ENCODE results near the gene TSC1.
"Not testable (repeated sequence)": the region's sequence is repeated elsewhere in the genome, so short reads cannot be mapped to it uniquely, and the experiment has no call there.

The TSC1 gene

GRCh38 chr9:132944294-132945185, at the start of gene TSC1:
TSC1 (minus strand) TSS chr9:132944616; CDS start chr9:132928872, 15,744 bp downstream.
- DNase-seq (ENCODE audit: low read depth in 4 of 4, low spot score in 1 of 4), result peak; percentile 95 to 99 (median 97)

DNA sequence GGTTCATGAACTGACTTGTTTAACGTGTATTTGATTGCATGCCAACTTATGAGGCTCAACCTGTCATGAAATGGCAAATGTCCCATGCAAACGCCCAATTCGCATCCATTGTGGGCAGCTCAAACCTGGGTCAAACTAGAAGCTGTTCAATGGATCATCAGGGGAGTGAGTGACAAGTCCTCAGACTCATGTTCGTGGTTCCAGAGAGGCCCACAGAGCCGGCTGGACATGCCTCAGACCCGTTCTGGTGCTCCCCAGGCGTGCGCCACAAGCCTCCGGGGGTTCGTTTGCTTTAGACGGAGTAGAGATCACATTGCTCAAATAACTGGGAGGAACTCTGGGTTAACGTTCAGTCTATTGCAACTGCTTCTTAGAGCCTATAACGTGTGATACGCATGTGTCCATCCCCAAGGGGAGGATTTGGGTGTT, 49.1 kb upstream of the TSC1 start:
- no peak for DNase-seq (ENCODE audit: low read depth in 4 of 4, low spot score in 1 of 4)

- no peak for DNase-seq (ENCODE audit: low read depth in 4 of 4, low spot score in 1 of 4)
Observed at GRCh38 chr9:132991351-132992300, 47.2 kb upstream of the TSC1 start.

DNA sequence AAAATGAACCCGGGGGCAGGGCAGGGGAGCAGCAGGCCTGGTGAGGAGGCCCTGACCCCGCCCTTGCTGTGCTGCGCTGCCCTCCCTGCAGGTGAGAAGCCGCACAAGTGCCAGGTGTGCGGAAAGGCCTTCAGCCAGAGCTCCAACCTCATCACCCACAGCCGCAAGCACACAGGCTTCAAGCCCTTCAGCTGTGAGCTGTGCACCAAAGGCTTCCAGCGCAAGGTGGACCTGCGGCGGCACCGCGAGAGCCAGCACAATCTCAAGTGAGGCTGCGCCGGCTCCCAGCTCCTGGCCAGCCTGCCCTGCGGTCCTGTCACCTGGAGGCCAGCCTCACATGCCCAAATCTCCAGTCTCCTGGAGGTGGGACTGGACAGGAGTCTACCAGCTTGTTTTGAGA, 46.4 kb upstream of the TSC1 start:
- DNase-seq (ENCODE audit: low read depth in 4 of 4, low spot score in 1 of 4), result no peak

DNA sequence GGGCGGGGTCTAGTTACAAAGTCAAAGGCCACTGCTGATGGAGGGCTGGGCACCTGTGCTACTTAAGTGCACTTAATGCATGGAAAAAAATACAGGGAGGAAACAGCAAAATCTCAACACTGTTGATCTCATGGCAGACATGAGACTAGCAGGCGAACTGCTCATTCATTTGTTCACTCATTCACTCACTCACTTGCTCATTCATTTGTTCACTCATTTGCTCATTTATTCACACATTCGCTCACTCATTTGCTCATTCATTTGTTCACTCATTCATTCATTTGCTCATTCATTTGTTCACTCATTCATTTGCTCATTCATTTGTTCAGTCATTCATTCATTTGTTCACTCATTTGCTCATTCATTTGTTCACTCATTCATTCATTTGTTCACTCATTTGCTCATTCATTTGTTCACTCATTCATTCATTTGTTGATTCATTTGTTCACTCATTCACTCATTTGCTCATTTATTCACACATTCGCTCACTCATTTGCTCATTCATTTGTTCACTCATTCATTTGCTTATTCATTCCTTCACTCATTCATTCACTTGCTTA, 45.7 kb upstream of the TSC1 start:
- DNase-seq (ENCODE audit: low read depth in 4 of 4, low spot score in 1 of 4), result not testable (repeated sequence)

DNA sequence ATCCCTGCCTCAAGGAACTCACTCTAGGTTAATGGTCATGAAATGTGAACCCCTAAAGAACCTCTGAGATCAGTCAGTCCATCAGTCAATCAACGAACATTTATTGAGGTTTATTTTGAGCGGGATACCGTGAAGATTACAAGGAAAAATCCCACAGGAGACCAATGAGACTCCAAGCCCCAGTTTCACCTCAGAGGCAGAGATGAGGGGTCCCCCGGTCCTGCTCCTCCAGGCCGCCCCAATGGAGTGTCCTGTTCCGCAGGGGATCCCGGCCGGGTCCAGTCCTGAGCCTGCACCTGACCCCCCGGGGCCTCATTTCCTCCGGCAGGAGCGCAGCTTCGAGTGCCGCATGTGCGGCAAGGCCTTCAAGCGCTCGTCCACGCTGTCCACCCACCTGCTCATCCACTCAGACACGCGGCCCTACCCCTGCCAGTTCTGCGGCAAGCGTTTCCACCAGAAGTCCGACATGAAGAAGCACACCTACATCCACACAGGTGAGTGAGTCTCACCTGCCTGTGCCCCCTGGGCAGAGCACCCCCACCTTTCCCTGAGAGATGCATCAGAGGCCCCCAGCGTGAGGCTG, 45.1 kb upstream of the TSC1 start:
- no peak for DNase-seq (ENCODE audit: low read depth in 4 of 4, low spot score in 1 of 4)

DNA sequence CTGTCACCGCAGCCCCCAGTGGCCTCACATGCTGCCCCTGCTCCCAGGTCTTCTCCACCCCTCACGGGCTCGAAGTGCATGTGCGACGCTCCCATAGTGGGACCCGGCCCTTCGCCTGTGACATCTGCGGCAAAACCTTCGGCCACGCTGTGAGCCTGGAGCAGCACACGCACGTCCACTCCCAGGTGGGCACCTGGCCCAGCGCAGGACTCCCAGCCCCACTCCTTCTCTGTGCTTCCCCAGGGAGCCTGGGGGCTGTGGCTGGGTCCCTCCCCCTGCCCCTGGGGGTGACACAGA, 44.5 kb upstream of the TSC1 start:
- no peak for DNase-seq (ENCODE audit: low read depth in 4 of 4, low spot score in 1 of 4)

DNA sequence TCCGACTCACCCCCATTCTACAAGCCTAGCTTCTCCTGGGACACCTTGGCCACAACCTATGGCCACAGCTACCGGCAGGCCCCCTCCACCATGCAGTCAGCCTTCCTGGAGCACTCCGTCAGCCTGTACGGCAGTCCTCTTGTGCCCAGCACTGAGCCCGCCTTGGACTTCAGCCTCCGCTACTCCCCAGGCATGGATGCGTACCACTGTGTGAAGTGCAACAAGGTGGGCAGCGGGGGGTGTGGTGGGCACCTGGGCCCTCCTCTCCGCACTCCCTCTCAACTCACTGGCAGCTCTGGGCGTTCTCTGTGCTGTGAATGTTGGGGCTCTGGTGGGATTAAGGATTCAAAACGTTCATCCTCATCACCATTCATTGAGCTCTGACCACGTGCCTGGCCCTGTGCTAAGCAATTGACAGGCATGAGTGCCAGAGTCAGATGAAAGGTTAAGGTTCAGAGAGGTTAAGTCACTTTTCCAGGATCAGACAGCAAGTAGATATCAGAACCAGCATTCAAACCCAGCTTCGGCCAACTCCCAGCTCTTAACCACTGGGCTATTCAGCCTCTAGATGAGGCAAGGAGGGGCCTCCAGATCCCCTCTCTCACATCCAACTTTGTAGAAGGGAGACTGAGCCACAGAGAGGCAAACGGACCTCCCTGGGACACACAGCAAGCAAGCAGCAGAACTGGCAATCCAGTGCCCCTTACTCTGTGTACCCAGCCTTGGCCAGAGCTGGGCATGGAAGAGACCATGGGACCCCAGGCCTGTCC, 44.0 kb upstream of the TSC1 start:
- DNase-seq (ENCODE audit: low read depth in 4 of 4, low spot score in 1 of 4), result no peak

- DNase-seq (ENCODE audit: low read depth in 4 of 4, low spot score in 1 of 4), result no peak
Observed at GRCh38 chr9:132986640-132987620, 42.5 kb upstream of the TSC1 start.

DNA sequence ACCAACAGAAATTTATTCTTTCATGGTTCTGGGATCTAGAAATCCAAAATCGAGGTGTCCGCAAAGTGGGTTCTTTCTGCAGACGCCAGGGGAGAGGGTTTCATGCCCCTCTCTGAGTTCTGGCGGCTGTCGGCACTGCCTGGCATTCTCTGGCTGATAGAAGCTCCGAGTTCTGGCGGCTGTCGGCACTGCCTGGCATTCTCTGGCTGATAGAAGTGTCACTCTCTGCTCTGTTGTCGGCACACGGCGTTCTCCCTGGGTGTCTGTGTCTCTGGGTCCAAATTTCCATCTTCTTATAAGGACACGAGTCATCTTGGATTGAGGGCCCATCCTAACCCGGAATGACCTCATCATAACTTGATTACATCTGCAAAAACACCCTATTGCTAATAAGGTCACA, 41.7 kb upstream of the TSC1 start:
- no peak for DNase-seq (ENCODE audit: low read depth in 4 of 4, low spot score in 1 of 4)

- DNase-seq (ENCODE audit: low read depth in 4 of 4, low spot score in 1 of 4), result no peak
Observed at GRCh38 chr9:132985489-132985888, 41.1 kb upstream of the TSC1 start.

DNA sequence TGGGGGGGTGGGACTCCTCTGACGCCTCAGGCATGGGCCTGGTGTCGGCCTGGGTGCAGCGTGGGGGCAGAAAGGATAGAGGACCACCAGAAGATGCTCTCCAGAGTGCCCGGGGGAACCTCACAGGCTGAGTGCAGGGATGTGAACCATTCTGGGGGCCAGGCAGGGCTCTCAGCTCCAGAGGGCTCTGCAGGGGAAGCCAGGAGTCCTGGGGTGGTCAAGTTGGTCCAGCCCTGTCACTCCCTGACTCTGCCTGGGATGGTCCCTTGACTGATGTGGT, 40.6 kb upstream of the TSC1 start:
- DNase-seq (ENCODE audit: low read depth in 4 of 4, low spot score in 1 of 4), result no peak

- DNase-seq (ENCODE audit: low read depth in 4 of 4, low spot score in 1 of 4), result no peak
Observed at GRCh38 chr9:132984202-132985070, 40.0 kb upstream of the TSC1 start.

DNA sequence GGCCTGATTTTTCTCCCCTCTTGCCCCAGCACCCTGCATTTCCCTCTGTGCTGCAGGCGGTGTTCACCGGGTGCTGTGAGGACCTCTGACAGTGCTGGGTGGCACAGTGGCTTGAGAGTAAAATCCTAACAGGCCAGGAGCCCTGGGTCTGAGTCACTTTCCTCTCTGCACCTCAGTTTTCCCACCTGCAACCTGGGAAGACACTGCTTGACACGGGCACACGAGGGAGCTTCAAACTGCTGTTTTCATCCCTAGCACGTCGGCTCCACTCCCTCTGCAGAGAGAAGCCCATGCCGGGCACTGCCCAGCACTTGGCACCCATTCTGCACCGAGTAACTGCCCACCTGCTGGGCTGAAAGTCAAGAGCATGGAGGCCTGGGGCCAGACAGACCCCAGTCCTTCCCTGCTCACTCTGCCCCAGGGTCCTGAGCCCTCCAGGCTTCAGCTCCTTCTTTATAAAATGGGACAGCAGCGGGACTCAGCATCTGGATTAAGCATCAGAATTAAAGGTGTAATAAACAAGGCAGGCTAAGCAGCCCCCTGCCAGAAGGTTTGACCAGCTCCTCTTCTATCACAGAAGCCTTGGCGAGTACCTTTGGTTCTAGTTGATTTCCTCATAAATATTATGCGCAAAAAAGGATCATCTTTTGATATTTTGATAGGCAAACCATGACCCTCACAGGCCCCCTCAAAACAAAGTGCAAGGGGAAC, 39.2 kb upstream of the TSC1 start:
- no peak for DNase-seq (ENCODE audit: low read depth in 4 of 4, low spot score in 1 of 4)

DNA sequence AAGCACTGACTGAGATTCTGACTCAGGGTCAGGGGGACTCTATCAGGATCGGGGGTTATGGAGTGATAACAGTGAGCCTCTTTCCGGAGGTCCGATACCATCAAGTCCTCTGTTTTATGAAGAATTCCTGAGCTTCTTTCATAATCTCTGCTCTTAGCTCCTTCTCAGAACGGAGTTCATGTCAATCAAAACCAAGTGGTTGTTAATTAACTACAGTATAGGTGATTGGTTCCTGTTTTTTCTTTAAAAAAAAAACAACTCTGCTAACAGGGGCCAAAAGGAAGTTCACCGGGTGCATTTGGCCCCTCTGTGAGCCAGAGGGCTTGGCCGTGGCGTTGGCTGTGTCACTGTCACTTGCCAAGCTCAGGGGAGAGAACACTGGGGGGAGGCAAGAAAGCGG, 38.0 kb upstream of the TSC1 start:
- DNase-seq (ENCODE audit: low read depth in 4 of 4, low spot score in 1 of 4), result no peak

GRCh38 chr9:132980157-132980556, 35.7 kb upstream of the TSC1 start:
- no peak for DNase-seq (ENCODE audit: low read depth in 4 of 4, low spot score in 1 of 4)

GRCh38 chr9:132978451-132979131, 34.2 kb upstream of the TSC1 start, which contains the start of gene GFI1B:
GFI1B (plus strand) TSS chr9:132978694; CDS start chr9:132986679, 7,985 bp downstream.
- no peak for DNase-seq (ENCODE audit: low read depth in 4 of 4, low spot score in 1 of 4)

- no peak for DNase-seq (ENCODE audit: low read depth in 4 of 4, low spot score in 1 of 4)
Observed at GRCh38 chr9:132978112-132978450, 33.7 kb upstream of the TSC1 start.
